Measurements from ENCODE around the gene KIAA0513. TPM values are rescaled to one million over a fixed set of nuclear protein-coding genes. Genes with fewer than 3 reads are reported as not detected.

The KIAA0513 gene
- total RNA-seq, 4 donors from 2014 or later = 8.2 to 22.4 (median 21.4) TPM

GRCh38 chr16:85090873-85091521 lies 63.4 kb downstream of the KIAA0513 start:
- ATAC-seq = no peak
- H3K9me3 ChIP-seq = no peaks in the 10 kb centered on the region
- H3K27me3 ChIP-seq = peaks cover 0 to 16% (median 4%) of the 10 kb centered on the region in 3 donors
- H3K36me3 ChIP-seq = no peaks in the 10 kb centered on the region
- intact Hi-C loops (cut with DNase I; ENCODE audit: low total_unique reads) = no loop called here
- TF ChIP-seq POLR2A (IDR thresholded peaks at IDR 0.05) = no peak
- TF ChIP-seq, protein P1, sequence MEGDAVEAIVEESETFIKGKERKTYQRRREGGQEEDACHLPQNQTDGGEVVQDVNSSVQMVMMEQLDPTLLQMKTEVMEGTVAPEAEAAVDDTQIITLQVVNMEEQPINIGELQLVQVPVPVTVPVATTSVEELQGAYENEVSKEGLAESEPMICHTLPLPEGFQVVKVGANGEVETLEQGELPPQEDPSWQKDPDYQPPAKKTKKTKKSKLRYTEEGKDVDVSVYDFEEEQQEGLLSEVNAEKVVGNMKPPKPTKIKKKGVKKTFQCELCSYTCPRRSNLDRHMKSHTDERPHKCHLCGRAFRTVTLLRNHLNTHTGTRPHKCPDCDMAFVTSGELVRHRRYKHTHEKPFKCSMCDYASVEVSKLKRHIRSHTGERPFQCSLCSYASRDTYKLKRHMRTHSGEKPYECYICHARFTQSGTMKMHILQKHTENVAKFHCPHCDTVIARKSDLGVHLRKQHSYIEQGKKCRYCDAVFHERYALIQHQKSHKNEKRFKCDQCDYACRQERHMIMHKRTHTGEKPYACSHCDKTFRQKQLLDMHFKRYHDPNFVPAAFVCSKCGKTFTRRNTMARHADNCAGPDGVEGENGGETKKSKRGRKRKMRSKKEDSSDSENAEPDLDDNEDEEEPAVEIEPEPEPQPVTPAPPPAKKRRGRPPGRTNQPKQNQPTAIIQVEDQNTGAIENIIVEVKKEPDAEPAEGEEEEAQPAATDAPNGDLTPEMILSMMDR (IDR thresholded peaks at IDR 0.05 in 4 of 5, conservative IDR thresholded peaks at IDR 0.05 in 1 of 5) = no peak
- H3K4me1 ChIP-seq = no peaks in the 10 kb centered on the region
- no peak overlapping the region for H3K27ac ChIP-seq
- in situ Hi-C loops (cut with MboI; ENCODE audit: low sequenced_read_pairs in 4 of 4) = no loop called here
- DNase-seq = no peak
- no peak overlapping the region for H3K4me3 ChIP-seq

- in situ Hi-C loops (cut with MboI; ENCODE audit: low sequenced_read_pairs in 4 of 4) = no loop called here
- no peaks in the 10 kb centered on the region for H3K4me1 ChIP-seq
- H3K27ac ChIP-seq = no peak overlapping the region
- intact Hi-C loops (cut with DNase I; ENCODE audit: low total_unique reads) = no loop called here
- DNase-seq = no peak
- no peak for ATAC-seq
- H3K27me3 ChIP-seq = peaks cover 0 to 16% (median 4%) of the 10 kb centered on the region in 3 donors
- no peaks in the 10 kb centered on the region for H3K9me3 ChIP-seq
- H3K36me3 ChIP-seq = no peaks in the 10 kb centered on the region
- H3K4me3 ChIP-seq = no peak overlapping the region
- TF ChIP-seq POLR2A (IDR thresholded peaks at IDR 0.05) = no peak
- TF ChIP-seq, protein P1 (IDR thresholded peaks at IDR 0.05 in 4 of 5, conservative IDR thresholded peaks at IDR 0.05 in 1 of 5) = no peak
These were observed 63.9 kb downstream of the KIAA0513 start for GRCh38 chr16:85091522-85091910.

GRCh38 chr16:85092309-85092708 lies 64.7 kb downstream of the KIAA0513 start:
- H3K27me3 ChIP-seq = peaks cover 0 to 16% (median 4%) of the 10 kb centered on the region in 3 donors
- in situ Hi-C loops (cut with MboI; ENCODE audit: low sequenced_read_pairs in 4 of 4) (no loop called here), intact Hi-C loops (cut with DNase I; ENCODE audit: low total_unique reads) (no loop called here)
- no peaks in the 10 kb centered on the region for H3K9me3 ChIP-seq
- H3K4me1 ChIP-seq = no peaks in the 10 kb centered on the region
- TF ChIP-seq POLR2A (IDR thresholded peaks at IDR 0.05) = no peak
- TF ChIP-seq, protein P1 (IDR thresholded peaks at IDR 0.05 in 4 of 5, conservative IDR thresholded peaks at IDR 0.05 in 1 of 5) = no peak
- DNase-seq (no peak), ATAC-seq (no peak)
- no peaks in the 10 kb centered on the region for H3K36me3 ChIP-seq
- no peak overlapping the region for H3K4me3 ChIP-seq
- no peak overlapping the region for H3K27ac ChIP-seq

- ATAC-seq (no peak), DNase-seq (no peak)
- Histone ChIP-seq H3K9me3 (no peaks in the 10 kb centered on the region), H3K4me3 (no peak overlapping the region), H3K27me3 (peaks cover 0 to 16% (median 4%) of the 10 kb centered on the region in 3 donors), H3K27ac (no peak overlapping the region), H3K4me1 (no peaks in the 10 kb centered on the region), H3K36me3 (no peaks in the 10 kb centered on the region)
- in situ Hi-C loops (cut with MboI; ENCODE audit: low sequenced_read_pairs in 4 of 4) (no loop called here), intact Hi-C loops (cut with DNase I; ENCODE audit: low total_unique reads) (no loop called here)
- TF ChIP-seq POLR2A (IDR thresholded peaks at IDR 0.05) = no peak
- TF ChIP-seq, protein P1 (IDR thresholded peaks at IDR 0.05 in 4 of 5, conservative IDR thresholded peaks at IDR 0.05 in 1 of 5) = no peak
These were observed 65.3 kb downstream of the KIAA0513 start for GRCh38 chr16:85092851-85093250.

GRCh38 chr16:85093705-85094104 lies 66.1 kb downstream of the KIAA0513 start:
- H3K4me1 ChIP-seq = no peaks in the 10 kb centered on the region
- no peaks in the 10 kb centered on the region for H3K36me3 ChIP-seq
- in situ Hi-C loops (cut with MboI; ENCODE audit: low sequenced_read_pairs in 4 of 4) = no loop called here
- peaks cover 0 to 16% (median 4%) of the 10 kb centered on the region in 3 donors for H3K27me3 ChIP-seq
- ATAC-seq (no peak), DNase-seq (no peak)
- intact Hi-C loops (cut with DNase I; ENCODE audit: low total_unique reads) = no loop called here
- TF ChIP-seq POLR2A (IDR thresholded peaks at IDR 0.05) = no peak
- TF ChIP-seq, protein P1 (IDR thresholded peaks at IDR 0.05 in 4 of 5, conservative IDR thresholded peaks at IDR 0.05 in 1 of 5) = no peak
- no peak overlapping the region for H3K27ac ChIP-seq
- H3K9me3 ChIP-seq = no peaks in the 10 kb centered on the region
- no peak overlapping the region for H3K4me3 ChIP-seq

Data from gastrocnemius medialis (tissue), 4 donors.